Measurements from ENCODE around the gene STARD13.
"Not testable (repeated sequence)": the region's sequence is repeated elsewhere in the genome, so short reads cannot be mapped to it uniquely, and the experiment has no call there.

Gene STARD13

GRCh38 chr13:33194820-33195692, 90.5 kb downstream of the STARD13 start:
- DNase-seq: no peak

- no peak for DNase-seq
These were observed 92.1 kb downstream of the STARD13 start for GRCh38 chr13:33193428-33193974.

- DNase-seq: no peak
These were observed 93.9 kb downstream of the STARD13 start for GRCh38 chr13:33191425-33192210.

GRCh38 chr13:33189470-33189869, 96.1 kb downstream of the STARD13 start:
- no peak for DNase-seq

GRCh38 chr13:33188093-33188882, 97.3 kb downstream of the STARD13 start:
- no peak for DNase-seq

GRCh38 chr13:33186861-33187291, 98.7 kb downstream of the STARD13 start:
- DNase-seq: no peak

GRCh38 chr13:33185853-33186252, 99.7 kb downstream of the STARD13 start:
- DNase-seq: no peak

GRCh38 chr13:33184530-33184929, 101.0 kb downstream of the STARD13 start:
- no peak for DNase-seq

GRCh38 chr13:33184112-33184490, 101.5 kb downstream of the STARD13 start:
- DNase-seq: no peak

GRCh38 chr13:33183431-33184111, 102.0 kb downstream of the STARD13 start:
- no peak for DNase-seq

- DNase-seq: no peak
These were observed 102.8 kb downstream of the STARD13 start for GRCh38 chr13:33182729-33183128.

GRCh38 chr13:33181264-33181663, 104.3 kb downstream of the STARD13 start:
- no peak for DNase-seq

GRCh38 chr13:33180122-33180804, 105.3 kb downstream of the STARD13 start:
- DNase-seq: no peak

- DNase-seq: no peak
These were observed 106.1 kb downstream of the STARD13 start for GRCh38 chr13:33179463-33179862.

- no peak for DNase-seq
These were observed 107.2 kb downstream of the STARD13 start for GRCh38 chr13:33178209-33178840.

GRCh38 chr13:33177340-33178208, 108.0 kb downstream of the STARD13 start:
- not testable (repeated sequence) for DNase-seq

- DNase-seq: no peak
These were observed 109.0 kb downstream of the STARD13 start for GRCh38 chr13:33176526-33176925.

GRCh38 chr13:33175991-33176390, 109.6 kb downstream of the STARD13 start:
- no peak for DNase-seq

GRCh38 chr13:33174931-33175330, 110.6 kb downstream of the STARD13 start:
- no peak for DNase-seq

- peak; percentile 9 for DNase-seq
These were observed 111.1 kb downstream of the STARD13 start for GRCh38 chr13:33174491-33174890.
